A549 (cell line): ENCODE measurements around the gene ITPKB. TPM values are rescaled to one million over a fixed set of nuclear protein-coding genes. Genes with fewer than 3 reads are reported as not detected.

ENCODE experiments used
- ATAC-seq, 2 experiments: fragments of 200-7000 bp in 1 of 2; fragments of >200 bp in 1 of 2; cut with Nextera tagmentation in 1 of 2; cut with Tn5 transposase in 1 of 2; 3 replicates each; pipeline versions ENCODE4 v1.8.0 to v1.9.1; 2018 to 2020; ENCODE audit warnings: mild to moderate bottlenecking in 1 of 2, moderate library complexity in 1 of 2
- CTCF ChIA-PET: fragments of 300-600 bp; sonication (Branson Sonifier 250); formaldehyde crosslinking; extraction: SDS; loops from one replicate; lab custom pipeline; 2021; ENCODE audit warnings: antibody characterized with exemption, inconsistent platforms; lab: Yijun Ruan, JAX
- POLR2A ChIA-PET: fragments of 350-600 bp; formaldehyde crosslinking; extraction: SDS; loops from one replicate; lab custom pipeline; 2021; ENCODE audit warnings: antibody characterized with exemption, inconsistent platforms; lab: Yijun Ruan, JAX
- DNase-seq, 2 experiments: peaks; one replicate each; pipeline versions ENCODE4 v3.0.0 to v3.0.0-alpha.2; 2011 to 2016; ENCODE audit warnings: low read depth in 1 of 2, low spot score in 1 of 2
- FAIRE-seq: peaks from 2 replicates; lab custom pipeline; 2011; peaks lifted over from hg19 to GRCh38; lab: Jason Lieb, UNC
- H3K27ac ChIP-seq, 2 experiments: fragments of >200 bp; sonication (Bioruptor Twin); formaldehyde crosslinking; 3 replicates each; pipeline ENCODE4 v1.5.1; 2016 to 2017
- H3K4me1 ChIP-seq: fragments of >200 bp; sonication (Bioruptor Twin); formaldehyde crosslinking; 3 replicates; pipeline ENCODE4 v1.6.1; 2016
- H3K4me2 ChIP-seq: fragments of >200 bp; sonication (Bioruptor Twin); formaldehyde crosslinking; 3 replicates; pipeline ENCODE4 v1.6.1; 2016
- H3K4me3 ChIP-seq: fragments of >200 bp; sonication (Bioruptor Twin); formaldehyde crosslinking; 3 replicates; pipeline ENCODE4 v1.5.1; 2016
- H3K9me3 ChIP-seq: fragments of >200 bp; sonication (Bioruptor Twin); formaldehyde crosslinking; 3 replicates; pipeline ENCODE4 v1.6.1; 2016
- BHLHE40 ChIP-seq: IDR thresholded peaks from 2 replicates; pipeline ENCODE4 v1.6.1; 2012; ENCODE audit warnings: low read depth, low read length, inconsistent platforms
- CBX2 ChIP-seq: fragments of 200-600 bp; sonication (generic); IDR thresholded peaks from 2 replicates; pipeline ENCODE4 v1.6.1; 2016; ENCODE audit warnings: low read depth, mild to moderate bottlenecking, borderline replicate concordance
- CBX8 ChIP-seq: fragments of 200-600 bp; sonication (generic); IDR thresholded peaks from 2 replicates; pipeline ENCODE4 v1.6.1; 2016
- CHD4 ChIP-seq: fragments of 200-600 bp; sonication (generic); IDR thresholded peaks from 2 replicates; pipeline ENCODE4 v1.6.1; 2016; ENCODE audit warnings: antibody characterized with exemption, mild to moderate bottlenecking, borderline replicate concordance
- CTCF ChIP-seq: fragments of >200 bp; sonication (Bioruptor Twin); formaldehyde crosslinking; IDR thresholded peaks from 3 replicates; pipeline ENCODE4 v1.5.1; 2016
- ESRRA ChIP-seq: fragments of 150-350 bp; IDR thresholded peaks from 2 replicates; pipeline ENCODE4 v1.6.1; 2014; ENCODE audit warnings: mild to moderate bottlenecking, low read length, borderline replicate concordance
- JUN ChIP-seq, 2 experiments: fragments of >200 bp; sonication (Bioruptor Twin); formaldehyde crosslinking; IDR thresholded peaks; 2 replicates in 1 of 2; 3 replicates in 1 of 2; pipeline ENCODE4 v1.6.1; 2016 to 2017
- KDM1A ChIP-seq: fragments of 200-600 bp; sonication (generic); IDR thresholded peaks from 2 replicates; pipeline ENCODE4 v1.6.1; 2016; ENCODE audit warnings: low read depth, mild to moderate bottlenecking
- MYC ChIP-seq: IDR thresholded peaks from 2 replicates; pipeline ENCODE4 v1.6.1; 2012; ENCODE audit warnings: mild to moderate bottlenecking, inconsistent platforms, low read length, improper control_type of control experiment, borderline replicate concordance
- NFE2L2 ChIP-seq: fragments of 150-350 bp; conservative IDR thresholded peaks from 2 replicates; pipeline ENCODE4 v1.6.1; 2014; ENCODE audit warnings: low read length
- NR3C1 ChIP-seq: fragments of >200 bp; sonication (Bioruptor Twin); formaldehyde crosslinking; IDR thresholded peaks from 3 replicates; pipeline ENCODE4 v1.6.1; 2017
- PBX3 ChIP-seq: IDR thresholded peaks from 2 replicates; pipeline ENCODE4 v1.6.1; 2012
- POLR2AphosphoS2 ChIP-seq: conservative IDR thresholded peaks from 2 replicates; pipeline ENCODE4 v1.6.1; 2012; ENCODE audit warnings: low read length, improper control_type of control experiment, inconsistent platforms
- RFX5 ChIP-seq: fragments of 450-650 bp; IDR thresholded peaks from 2 replicates; pipeline ENCODE4 v1.7.1; 2014; ENCODE audit warnings: antibody characterized with exemption, mild to moderate bottlenecking, moderate library complexity
- RNF2 ChIP-seq: fragments of 200-600 bp; sonication (generic); IDR thresholded peaks from 2 replicates; pipeline ENCODE4 v1.6.1; 2016; ENCODE audit warnings: low read depth, mild to moderate bottlenecking, antibody characterized with exemption, moderate library complexity, borderline replicate concordance
- SMC3 ChIP-seq: fragments of >200 bp; sonication (Bioruptor Twin); formaldehyde crosslinking; IDR thresholded peaks from 3 replicates; pipeline ENCODE4 v1.6.1; 2018; ENCODE audit warnings: inconsistent platforms
- ZNF302 ChIP-seq: fragments of 250-450 bp; sonication (Bioruptor Pico); IDR thresholded peaks from 2 replicates; pipeline ENCODE4 v1.9.0; 2021; ENCODE audit warnings: inconsistent platforms, mild to moderate bottlenecking, moderate library complexity
- WGBS: methylation state at CpG from one replicate; pipeline ENCODE4 v1.1.6; 2017; ENCODE audit errors: missing lambda C conversion rate; 5-methylcytosine and 5-hydroxymethylcytosine counted together
- polyA plus RNA-seq, 4 experiments: library from polyadenylated mRNA; depleted of rRNA in 3 of 4; stranded (reverse); fragments of >200 nt; fragmentation: RNase III in 1 of 4; extraction: RNeasy Plus Mini Kit Qiagen cat#74134 plus additional on column Dnase treatment in 1 of 4; gene quantifications; 2 replicates in 3 of 4; 3 replicates in 1 of 4; pipeline ENCODE4 v1.2.3, GENCODE V29; 2011 to 2017
- TF ChIP-seq, protein P1 (sequence below): fragments of >200 bp; sonication (Bioruptor Twin); formaldehyde crosslinking; IDR thresholded peaks from 3 replicates; pipeline ENCODE4 v1.6.1; 2016

The ITPKB gene
- polyA plus RNA-seq, 2 of the 4 experiments (the other 2 are of a cell fraction) = 1.7 to 2.8 TPM

DNA sequence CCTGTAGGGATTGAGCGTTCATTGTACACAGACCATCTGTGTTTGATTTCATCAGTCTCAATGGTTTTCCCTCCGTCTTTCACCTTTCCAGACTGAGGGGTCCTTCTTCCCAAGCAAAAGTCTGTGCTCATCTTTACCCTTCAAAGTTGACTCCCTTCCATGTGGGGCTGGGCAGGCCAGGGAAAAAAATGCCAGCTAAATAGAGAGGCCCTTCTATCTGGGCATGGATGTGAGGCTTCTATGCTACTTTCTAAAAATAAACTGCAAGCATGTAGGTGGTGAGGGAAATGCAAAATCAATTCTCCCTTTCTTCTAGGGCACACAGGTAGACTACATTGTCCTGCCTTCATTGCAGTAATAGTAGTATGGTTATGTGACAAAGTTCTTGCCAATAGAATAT, 46.7 kb upstream of the ITPKB start (continued):
- no peak for TF ChIP-seq NFE2L2
- TF ChIP-seq, protein P1, sequence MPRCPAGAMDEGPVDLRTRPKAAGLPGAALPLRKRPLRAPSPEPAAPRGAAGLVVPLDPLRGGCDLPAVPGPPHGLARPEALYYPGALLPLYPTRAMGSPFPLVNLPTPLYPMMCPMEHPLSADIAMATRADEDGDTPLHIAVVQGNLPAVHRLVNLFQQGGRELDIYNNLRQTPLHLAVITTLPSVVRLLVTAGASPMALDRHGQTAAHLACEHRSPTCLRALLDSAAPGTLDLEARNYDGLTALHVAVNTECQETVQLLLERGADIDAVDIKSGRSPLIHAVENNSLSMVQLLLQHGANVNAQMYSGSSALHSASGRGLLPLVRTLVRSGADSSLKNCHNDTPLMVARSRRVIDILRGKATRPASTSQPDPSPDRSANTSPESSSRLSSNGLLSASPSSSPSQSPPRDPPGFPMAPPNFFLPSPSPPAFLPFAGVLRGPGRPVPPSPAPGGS = no peak

DNA sequence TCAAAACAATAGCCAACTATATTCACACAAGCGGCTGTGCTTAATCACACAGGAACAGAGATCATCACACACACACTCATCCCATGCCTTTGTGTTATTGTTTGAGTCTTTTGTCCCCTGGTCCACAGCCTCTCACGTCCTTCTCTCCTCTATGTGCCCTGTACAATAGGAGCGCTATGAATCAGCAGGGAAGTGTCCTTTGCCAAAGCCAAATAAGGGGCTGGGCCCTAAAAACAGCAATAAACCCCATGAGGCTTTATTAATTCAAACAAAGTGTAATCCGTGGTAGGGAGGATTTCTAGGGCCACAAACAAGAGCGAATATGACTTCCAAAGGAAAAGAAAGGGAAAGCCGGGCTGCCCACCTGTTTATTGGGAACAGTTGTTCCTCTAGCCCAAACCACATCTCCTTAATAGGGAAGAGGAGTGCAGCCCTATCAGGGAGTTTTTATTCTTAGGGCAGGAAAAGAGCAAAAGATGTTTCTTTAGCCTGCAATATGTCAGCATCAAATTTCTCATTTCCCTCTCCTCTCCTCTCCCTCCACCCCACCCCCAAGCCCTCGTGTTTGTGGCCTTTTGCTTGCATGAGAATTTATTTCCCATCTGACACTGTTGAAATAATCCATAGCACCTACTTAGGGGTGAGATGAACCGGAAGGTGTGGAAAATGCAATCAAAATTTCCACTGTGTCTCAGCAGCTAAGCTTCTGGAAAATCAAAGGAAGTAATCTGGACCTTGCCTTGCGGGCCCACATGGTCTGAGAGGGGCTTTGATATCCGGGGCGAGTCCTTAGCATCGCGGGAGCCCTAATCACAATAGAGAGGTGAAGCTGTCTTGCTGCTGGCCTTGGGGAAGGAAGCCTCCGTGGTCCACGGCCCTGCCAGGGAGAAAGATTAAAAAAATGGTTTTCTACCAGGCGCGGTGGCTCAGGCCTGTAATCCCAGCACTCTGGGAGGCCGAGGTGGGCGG, 45.3 kb upstream of the ITPKB start:
- ChIA-PET CTCF (interaction anchor here (1.3 kb wide), 1 partner anchor 66 kb away, joined by 3 read pairs; no protein-coding TSS in a partner anchor), POLR2A (no interaction called here)
- H3K4me3 ChIP-seq = no peak overlapping the region
- no peak overlapping the region for H3K4me2 ChIP-seq
- ATAC-seq (no peak), FAIRE-seq (no peak), DNase-seq (no peak)
- TF ChIP-seq RNF2 (no peak), NR3C1 (no peak), CBX8 (no peak), CBX2 (no peak), MYC (no peak), SMC3 (no peak), KDM1A (no peak), PBX3 (no peak), JUN (IDR thresholded peaks at IDR 0.05) (no peak), CHD4 (no peak), ZNF302 (CRISPR knock-in tag) (no peak)
- TF ChIP-seq, protein P1 = no peak
- H3K9me3 ChIP-seq = no peaks in the 10 kb centered on the region
- 65% methylated on average over 19 of the region's 19 CpGs for WGBS
- no peaks in the 10 kb centered on the region for H3K4me1 ChIP-seq
- H3K27ac ChIP-seq = no peak overlapping the region

- POLR2A ChIA-PET = no interaction called here
- FAIRE-seq (no peak), DNase-seq (no peak), ATAC-seq (no peak)
- CTCF ChIA-PET = interaction anchor here (0.9 kb wide), 1 partner anchor 233 kb away, joined by 3 read pairs; no protein-coding TSS in a partner anchor
- WGBS = 43% methylated on average over 4 of the region's 4 CpGs
- Histone ChIP-seq H3K4me2 (no peak overlapping the region), H3K4me1 (no peaks in the 10 kb centered on the region), H3K4me3 (no peak overlapping the region), H3K27ac (no peak overlapping the region), H3K9me3 (no peaks in the 10 kb centered on the region)
- TF ChIP-seq SMC3 (no peak), POLR2AphosphoS2 (no peak), CTCF (no peak), RFX5 (no peak), BHLHE40 (no peak), ESRRA (no peak)
Observed at GRCh38 chr1:226782845-226783601, 43.9 kb upstream of the ITPKB start.
